Stimulated activated CD4-positive, alpha-beta T cell treated with anti-CD3 and anti-CD28 coated beads, Interleukin-15, amount 100 ng/mL, for 1 hour (primary cell): ENCODE results near the gene PTPN3.

Experiments used
- DNase-seq, 2 donors: peaks; one replicate each; pipeline ENCODE4 v3.0.0-alpha.2; 2020; ENCODE audit warnings: low read depth in 1 of 2, low spot score in 1 of 2

Gene PTPN3

DNA sequence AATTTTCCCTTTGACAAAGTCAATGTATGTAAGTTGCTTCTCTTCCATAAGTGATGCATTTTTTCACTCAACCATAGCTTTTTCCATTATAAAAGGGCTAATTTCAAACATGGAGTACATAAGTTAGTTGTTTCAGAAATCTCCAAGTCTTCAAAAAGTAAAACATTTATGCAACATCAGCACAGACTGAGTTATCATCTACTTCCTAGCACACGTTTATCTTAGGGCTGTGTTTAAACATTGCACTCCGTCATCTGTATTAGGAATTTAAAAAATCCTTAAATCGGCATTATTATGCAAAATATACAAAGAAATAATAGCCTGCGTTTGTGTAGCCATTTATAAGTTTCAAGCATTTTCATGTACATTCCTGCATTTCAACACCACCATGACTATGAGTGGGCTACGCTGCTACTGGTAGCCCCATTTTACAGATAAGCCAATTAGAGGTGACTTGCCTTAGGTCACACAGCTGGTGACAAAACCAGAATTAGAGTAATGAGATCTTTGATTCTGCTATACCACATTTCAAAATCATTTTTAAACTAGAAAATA lies 43.4 kb downstream of the PTPN3 start:
- DNase-seq = no peak

DNA sequence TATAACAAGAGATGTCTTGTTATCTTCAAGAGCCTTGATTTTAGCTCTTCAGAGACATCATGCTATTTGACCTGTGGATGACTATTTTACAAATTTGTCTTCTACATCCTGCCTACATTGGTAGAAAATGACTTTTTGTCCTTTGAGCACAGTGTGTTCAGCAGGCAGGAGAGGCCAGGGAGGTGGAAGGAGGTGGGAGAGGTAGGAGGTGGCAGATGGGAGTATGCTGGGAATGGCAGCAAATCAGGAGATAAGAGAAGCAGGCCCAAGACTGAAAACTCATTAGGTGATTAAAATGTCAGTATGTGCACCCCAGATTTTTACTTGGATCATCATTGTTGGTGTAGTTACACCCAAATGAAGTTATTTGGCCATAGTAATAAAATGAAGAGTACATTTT lies 44.1 kb downstream of the PTPN3 start:
- no peak for DNase-seq

DNA sequence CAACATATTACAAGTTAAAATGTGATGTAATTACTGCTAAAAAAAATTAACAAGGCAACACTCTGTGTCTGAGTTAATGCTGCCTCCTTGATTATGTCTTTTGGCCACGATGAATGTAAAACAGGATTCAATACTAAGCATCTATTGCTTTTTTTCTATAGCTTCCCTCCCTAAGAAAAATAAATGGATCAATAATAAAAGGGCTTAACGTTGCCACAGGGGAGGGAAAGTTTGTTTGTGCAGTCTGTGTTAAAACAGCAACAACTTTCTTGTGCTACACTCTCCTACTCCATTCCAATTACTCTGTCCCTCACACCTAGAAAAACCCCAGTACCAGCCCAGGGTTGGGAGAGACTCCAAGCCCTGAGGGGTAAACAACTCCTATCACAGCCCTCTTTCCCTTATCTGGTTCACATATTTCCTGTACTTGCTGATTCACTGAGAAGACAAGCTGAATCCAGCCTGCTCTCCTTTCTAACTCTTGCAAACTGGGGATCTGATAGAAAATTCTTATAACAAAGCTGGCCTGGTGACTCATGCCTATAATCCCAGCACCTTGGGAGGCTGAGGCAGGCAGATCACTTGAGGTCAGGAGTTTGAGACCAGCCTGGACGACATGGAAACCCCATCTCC lies 44.8 kb downstream of the PTPN3 start:
- DNase-seq = no peak

DNA sequence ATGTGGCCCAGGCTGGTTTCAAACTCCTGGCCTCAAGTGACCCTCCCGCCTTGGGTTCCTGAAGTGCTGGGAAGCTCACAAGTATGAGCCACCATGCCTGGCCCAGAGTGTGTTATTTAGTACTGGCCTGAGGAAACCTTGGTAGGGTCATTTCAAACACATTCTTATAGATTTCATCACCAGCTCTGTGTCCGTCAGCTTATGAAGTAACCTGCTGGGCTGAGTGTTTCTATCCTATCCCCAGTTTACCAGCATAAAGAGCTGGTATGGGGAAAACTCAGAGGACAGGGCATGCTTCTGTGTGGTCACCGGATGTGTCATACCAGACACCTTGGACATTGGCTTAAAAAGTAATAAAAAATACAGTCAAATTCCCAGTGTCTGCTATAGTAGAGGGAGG lies 45.3 kb downstream of the PTPN3 start:
- DNase-seq = no peak

DNA sequence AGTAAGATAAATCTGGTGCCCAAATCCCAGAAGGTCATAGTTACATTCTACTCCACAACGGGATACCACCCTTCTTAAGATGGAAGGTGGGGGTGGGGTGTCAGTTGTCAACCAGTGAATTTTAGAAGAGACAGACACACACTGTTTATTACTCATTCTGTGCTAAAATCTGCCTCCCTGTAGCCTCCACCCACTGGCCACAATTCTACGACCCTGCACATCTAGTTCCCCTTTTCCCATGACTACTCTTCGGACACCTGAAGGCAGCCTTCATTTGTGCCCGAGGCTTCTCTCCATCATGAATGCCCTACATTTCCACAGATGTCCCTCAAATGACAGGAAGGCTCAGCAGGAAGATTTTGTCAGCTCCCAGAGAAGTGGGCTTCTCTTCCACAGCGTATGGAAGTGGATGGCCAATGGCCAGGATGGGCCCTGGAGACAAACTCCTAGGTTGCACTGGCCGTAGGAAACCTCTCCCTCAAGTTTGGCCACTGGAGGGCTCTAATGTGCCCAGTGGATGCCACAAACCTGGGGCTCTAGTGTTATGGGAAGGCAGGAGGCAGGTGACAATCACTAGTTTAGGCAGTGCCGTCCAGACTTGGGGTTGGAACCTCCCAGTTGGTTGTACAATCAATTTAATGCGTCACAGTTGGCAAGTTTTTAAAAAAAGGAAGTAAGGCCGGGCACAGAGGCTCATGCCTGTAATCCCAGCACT lies 46.6 kb downstream of the PTPN3 start:
- DNase-seq = no peak

DNA sequence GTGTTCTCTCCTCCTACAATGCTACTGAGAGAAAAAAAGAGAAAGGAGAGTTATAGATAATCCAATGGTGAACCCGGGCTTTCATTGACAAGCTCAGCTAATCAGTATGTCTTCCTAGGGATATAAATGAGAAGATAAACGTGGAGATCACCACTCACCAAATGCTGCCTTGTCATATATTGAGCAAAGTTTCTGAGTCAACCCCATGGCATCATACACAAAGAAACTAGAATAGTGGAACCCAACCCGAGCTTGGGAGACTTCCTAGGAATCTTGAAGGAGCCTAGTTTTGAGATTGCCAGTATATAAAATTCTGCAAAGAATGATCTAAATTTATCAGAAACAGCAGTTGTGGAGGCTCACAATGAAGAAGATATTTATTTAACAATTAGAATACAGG lies 47.8 kb downstream of the PTPN3 start:
- DNase-seq = no peak

DNA sequence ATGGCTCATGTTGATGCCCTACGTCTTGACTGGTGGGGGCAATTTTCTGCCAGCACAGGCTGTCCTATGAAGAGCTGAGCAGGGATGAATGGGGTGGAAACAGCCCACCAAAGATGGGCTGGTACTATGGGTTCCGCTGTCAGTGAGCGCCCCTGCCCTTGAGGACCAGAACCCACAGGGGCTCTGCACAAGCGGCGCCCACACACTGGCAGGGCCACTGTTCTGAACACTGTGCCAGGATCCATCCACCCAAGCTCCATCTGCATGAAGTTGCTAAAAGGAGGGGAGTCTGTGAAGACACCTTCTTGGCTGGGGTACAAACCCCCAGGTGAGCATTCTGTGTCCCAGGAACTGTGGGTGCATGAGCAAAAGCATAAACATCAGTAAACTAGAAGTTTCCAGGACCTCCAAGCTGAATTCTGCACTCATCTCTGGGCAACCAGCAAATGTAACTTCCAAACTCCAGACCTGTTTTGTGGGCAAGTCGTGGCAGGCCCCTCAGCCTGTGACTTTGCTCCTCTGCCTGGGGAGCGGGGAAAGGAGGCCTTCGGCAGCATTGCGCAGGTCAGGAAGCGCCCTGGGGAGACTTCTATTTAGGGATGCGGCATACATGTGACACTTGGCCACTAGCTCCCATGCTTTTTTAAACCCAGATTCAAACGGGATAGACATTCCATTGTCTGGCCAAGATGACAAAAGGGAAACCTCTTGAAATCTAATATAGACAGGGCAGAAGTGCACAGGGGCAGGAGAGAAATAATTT lies 48.9 kb downstream of the PTPN3 start:
- no peak for DNase-seq

DNA sequence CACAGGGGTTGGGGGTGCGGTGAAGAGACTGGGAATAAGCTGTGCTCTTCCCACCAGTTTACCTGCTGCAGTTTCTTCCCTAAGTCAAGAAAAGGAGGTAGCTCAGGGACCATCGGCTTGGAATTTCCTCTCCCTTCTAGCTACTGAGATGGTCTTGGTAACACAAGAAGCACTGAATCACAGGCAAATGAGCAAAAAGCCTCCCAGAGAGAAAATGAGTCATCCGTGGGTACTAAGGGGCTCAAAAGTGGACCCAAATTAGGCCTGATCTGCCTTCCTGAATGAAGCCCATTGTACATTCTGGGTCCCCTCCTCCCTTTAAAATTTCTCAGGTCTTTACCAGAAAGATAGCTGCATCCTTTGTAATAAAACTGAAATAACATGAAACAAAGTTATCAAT lies 49.9 kb downstream of the PTPN3 start:
- DNase-seq = no peak

DNA sequence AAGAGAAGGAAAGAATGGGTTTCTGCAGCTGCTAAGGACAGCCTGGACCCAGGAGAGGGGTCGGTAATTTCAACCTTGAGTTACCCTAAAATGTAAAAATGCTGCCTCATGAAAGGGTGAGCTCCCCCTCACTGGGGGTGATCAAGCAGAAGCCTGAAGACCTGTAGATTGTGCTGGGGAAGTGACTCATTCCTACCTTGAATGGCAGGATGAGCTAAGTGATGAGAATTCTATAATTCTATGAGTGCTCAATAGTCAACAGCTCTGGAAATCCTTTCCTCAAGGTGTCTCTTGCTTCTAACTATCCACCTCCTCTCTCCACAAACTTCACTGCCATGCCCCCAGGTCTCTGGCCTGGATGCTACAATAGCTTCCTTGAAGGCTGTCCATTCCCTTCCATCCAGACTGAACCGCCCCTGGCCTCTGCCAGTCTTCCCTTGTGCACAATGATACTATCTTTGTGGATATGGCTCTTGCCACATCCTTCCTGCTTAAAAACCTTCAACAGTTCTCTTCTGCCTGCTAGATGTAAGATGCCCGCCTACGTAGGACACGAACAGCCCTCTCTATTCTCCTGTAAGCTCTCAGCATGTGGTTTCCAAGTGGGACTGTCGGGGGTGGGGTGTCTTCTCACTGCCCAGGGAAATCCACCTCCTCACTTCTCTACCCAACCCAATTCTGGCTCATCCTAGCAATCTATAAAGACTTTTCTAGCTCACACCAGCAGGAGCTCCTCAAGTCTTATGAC lies 50.6 kb downstream of the PTPN3 start:
- no peak for DNase-seq

DNA sequence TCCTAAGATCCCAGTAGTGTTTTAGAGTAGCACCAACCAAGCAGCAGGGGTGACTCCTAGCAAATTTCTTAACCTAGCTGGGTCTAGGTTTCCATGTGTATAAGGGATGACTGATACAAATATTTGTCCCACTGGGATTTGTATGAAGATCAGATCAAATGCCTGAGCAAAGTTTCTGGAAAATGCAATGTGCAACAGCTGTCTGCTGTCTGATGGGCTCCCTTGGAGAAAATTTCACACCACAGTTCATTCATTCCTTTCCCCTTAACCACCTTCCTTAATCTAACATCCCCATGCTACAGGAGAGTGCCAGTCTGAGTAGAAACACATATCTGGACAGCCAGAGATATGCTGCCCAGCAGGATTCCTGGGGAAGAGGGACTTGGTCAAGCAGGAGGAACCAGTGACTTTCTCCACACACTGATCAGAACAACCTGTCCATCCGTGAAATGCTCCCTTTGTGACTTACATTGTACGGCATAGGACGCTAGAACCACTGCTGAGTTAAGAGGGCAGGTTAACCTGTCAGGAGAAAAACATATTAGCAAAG lies 53.3 kb downstream of the PTPN3 start:
- no peak for DNase-seq

DNA sequence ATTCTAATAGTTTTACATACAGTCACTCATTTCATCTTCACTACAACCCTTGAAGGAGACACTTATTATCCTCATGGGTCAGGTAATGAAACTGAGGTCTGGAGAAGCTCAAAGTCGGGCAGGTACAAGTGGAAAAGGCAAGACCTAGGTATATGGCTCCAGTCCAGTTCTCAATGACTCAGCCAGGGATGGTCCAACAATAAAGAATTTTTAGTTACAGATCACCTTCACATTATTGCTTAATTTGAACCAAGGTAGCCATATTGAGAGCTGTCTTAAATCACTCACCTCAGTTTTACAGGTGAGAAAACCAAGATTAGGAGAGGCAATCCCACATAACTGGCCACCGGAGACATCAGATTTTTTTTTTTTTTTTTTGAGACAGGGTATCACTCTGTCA lies 55.4 kb downstream of the PTPN3 start:
- DNase-seq = no peak

DNA sequence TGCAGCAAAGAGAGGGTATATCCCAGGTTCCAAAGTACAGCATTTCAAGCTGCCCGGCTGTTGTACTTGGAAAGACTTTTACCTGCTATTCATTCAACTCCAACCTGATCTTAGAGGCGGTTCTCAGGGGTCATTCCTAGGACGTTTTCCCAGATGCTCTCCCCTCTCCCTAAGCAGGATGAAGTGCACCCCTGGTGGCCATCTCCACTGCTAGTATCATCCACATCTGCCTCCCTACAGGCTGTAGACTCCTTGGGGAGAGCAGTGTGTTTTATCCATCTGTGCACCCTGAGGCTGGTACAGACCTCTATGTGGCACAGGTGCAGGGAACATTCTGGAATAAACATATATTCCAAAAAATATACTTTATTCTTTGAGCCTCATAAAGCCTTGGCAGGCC lies 56.8 kb downstream of the PTPN3 start:
- no peak for DNase-seq

DNA sequence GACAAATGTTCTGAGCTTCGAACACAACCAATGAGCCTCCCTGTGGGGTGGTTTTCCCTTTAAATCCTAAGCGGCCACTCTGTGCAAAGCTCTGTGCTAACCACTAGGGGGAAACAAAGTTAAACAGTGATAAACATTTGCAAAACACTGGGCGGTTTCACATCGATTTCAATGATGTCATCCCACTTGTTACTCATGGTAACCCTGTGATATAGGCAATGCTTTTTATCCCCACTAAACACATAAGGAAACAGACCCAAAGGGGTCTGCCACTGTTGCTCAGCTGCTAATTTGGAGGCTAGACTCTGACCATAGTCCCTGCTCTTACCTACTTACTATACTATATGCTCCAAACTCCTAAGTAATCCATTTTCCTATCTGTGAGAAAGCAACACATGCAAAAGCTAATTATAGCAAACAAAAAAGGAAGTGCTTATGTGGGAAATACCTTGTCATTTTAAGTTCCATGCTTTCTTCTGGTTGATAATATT lies 57.3 kb downstream of the PTPN3 start:
- no peak for DNase-seq

DNA sequence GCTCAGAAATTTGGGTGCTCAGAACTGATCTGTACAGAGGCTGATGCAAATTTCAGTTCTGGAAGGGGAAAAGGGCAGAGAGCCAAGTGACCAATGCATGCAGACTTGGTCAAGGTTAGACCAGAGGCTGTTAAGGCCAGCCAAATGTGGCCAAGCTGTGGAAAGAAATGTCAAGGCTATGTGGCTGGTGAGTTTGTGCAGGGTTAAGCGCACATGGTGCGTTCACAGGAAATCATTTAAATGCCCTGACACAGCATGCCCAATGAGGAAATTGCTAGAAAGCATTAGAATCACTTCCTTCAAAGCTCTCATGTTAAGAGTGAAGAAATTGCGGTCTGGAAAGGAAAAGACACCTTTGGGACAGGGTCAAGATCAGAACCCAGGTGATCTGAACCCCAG lies 58.0 kb downstream of the PTPN3 start:
- DNase-seq = no peak

DNA sequence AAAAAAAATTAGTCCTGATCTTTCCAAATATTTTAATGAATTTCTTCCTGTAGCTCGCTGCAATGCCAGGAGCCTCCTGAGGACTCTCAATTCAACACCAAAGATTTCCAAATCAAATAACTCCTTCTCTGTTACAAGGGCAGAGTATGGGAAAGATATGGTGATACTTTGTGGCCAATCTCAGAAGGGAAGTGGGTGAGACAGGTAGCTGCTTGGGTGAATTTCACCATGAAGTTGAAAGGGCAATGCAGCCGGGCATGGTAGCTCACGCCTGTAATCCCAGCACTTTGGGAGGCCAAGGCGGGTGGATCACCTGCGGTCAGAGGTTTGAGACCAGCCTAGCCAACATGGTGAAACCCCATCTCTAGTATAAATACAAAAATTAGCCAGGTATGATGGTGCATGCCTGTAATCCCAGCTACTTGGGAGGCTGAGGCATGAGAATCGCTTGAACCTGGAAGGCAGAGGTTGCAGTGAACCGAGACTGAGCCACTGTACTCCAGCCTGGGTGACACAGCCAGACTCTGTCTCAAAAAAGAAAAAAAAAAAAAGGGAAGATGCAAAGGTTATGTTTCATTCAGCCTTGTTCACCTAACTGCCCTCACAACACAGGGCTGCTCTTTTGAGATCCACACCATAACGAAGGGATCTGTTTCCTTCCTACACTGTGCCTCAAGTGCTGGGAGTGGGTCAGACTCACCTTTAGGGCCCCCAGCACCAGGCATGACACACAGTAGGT lies 58.6 kb downstream of the PTPN3 start:
- no peak for DNase-seq

DNA sequence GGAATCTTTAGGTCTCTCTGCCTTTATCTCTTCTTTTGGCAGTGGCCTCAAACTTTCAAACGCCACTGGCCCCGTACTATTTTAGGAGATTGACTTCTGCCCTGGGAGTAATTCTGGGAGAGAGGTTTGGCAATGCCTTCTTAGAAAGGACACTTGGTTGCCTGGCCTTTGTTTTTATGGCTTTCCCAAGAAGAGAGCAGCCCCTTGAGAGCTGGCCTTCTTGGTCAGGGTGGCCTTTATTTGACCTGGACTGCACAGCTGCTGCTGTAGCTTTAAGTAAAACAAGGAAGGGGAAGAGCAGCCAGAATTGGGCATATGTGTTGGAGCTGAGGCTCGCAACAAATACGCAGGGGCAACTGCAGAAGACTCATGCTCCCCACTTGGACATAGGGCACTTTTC lies 60.8 kb downstream of the PTPN3 start:
- DNase-seq = no peak

DNA sequence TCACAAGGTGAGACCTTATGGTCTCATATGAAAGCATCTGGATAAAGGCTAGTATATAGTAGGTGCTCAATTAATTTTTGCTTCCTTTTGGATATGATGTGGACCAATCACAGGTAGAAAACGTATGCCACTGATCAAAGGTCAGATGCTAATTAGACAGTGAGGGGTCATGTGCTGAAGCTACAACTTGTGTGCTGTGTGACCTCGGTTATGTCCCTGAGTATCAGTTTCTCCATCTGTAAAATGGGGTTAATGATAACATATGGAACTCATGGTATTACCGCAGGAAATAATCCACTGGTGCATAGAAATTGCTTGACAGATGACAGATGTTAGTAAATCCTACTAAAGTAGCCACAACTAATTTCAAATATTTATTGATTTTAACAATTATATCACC lies 62.0 kb downstream of the PTPN3 start:
- DNase-seq = no peak

DNA sequence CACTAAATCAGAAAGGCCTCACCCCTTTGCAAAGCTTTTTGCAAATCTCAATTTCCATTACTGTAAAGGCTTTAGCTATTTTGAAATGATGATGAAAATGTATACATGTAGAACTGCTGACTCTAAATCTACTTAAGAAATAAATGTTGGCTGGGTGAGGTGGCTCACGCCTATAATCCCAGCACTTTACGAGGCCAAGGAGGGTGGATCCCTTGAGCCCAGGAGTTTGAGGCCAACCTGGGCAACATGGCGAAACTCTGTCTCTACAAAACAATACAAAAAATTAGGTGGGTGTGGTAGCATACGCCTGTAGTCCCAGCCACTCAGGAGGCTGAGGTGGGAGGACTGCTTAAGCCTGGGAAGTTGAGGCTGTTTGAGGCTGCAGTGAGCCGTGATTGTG lies 64.6 kb downstream of the PTPN3 start:
- DNase-seq = no peak

DNA sequence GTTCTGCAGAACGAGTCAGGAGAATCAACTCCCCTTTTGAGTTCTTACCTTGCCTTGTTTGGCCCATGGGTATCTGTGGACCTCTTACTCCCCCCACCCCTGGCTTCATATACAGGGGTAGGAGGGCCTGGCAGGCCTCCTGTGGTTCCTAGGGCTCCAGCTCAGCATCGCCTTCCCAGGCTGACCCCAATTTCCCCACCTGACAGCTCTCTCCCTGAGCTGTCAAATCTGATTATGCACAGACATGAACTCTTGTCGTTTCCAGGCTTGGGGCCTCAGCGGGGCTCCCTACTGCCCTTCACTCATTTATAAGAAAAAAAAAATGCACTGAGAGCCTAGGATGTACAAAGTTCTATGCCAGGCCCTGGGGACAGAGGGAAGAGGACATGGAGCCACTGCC lies 67.9 kb downstream of the PTPN3 start:
- DNase-seq = no peak

DNA sequence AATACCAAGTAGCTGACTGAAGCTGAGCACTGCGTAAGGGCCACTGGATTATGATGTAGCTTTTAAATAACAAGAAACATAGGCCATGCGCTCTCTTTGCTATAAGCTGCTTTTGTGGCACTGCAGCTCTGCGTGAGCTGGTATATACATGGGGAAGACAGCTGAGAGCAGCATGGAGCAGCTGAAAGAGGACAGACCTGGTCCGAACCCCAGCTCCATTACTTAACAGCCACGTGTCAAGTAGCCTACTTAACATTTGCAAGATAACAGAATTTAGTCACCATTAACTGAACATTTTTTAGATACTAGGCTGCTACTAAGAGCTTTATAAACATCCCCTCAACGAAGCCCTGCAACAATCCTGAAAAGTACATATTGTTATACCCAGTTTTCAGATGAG lies 69.3 kb downstream of the PTPN3 start:
- no peak for DNase-seq
